ENCODE measurements around the gene UACA.
A peak's percentile ranks its signal among the peaks of the same experiment; 100 is the strongest.

Gene UACA

DNA sequence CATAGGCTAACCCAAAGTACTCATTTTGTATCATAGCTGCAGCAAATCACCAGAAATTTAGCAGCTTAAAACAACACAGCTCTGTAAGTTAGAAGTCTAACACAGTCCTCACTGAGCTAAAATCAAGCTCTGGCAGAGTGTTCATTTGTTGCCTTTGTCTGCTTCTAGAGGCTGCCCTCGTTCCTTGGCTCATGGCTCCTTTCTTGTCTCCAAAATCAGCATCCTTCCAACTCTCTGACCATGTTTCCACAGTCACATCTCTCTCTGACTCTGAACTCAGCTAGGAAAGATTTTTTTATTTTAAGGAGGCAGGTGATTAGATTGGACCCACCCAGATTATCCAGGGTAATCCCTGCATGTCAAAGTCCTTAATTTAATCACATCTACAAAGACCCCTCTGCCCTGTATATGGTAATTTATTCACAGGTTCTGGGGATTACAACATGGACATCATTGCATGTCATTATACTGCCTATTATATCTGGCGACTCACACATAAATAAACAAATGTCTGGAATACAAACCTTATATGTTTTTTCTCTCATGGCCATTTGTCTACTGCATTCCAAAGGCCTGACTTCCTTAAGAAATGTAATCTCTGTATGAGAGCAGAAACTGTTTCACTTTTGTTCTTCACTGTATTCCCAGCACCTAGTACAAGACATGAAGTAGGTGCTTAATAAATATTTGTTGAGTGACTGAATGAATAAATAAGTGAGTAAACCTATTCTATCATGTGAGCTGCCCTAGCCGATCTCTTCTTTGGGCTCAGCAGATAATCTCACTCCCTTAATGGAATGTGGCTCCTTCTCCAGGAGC, 15.1 kb upstream of the UACA start:
- H3K9me3 ChIP-seq (ENCODE audit: insufficient read depth, low read depth, low read length), result no peaks in the 10 kb centered on the region
- no peaks in the 10 kb centered on the region for H3K36me3 ChIP-seq (ENCODE audit: insufficient read depth, low read length)
- H3K4me3 ChIP-seq (ENCODE audit: low read length), result no peak overlapping the region
- H3K27ac ChIP-seq (ENCODE audit: low read depth, low read length), result no peak overlapping the region
- H3K4me1 ChIP-seq (ENCODE audit: insufficient read depth, low read length), result peaks cover 4% of the 10 kb centered on the region; the same call in 1 of the 2 replicates
- H3K9ac ChIP-seq (ENCODE audit: low read depth, low read length), result no peak overlapping the region
- WGBS, result 92% methylated on average over 3 of the region's 3 CpGs
- H3K27me3 ChIP-seq (ENCODE audit: insufficient read depth, low read length), result no peaks in the 10 kb centered on the region

DNA sequence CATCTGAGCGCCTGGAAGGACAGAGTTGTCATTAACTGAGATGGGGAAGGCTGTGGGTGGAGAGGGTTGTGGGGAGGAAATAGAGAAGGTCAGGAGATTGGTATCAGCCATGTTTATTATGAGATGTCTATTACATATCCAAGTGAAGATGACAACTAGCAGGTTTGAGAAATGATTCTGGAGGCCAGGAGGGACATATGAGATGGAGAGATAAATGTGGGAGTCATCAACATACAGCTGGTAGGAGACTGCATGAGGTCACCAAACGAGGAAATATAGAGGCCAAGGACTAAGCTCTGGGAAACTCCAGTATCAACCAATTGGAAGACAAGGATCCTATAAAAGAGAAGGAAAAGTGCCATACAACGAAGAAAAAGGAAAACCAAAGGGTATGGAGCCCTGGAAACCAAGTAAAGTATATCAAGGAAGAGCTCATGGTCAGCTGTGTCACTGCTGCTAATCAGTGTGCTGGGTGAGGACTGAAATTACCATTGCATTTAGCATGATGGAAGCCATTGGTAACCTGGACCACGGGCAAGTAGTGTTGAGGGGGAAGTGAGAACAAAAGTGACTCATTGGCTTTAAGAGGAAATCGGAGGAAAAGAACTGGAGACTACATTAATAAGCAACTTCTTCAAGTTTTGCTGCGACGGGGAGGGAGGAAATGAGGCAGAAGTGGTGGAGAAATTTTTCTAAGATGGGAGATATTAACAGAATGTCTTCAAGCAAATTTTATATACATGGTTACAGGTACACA, 14.0 kb upstream of the UACA start:
- H3K4me3 ChIP-seq (ENCODE audit: low read length), result no peak overlapping the region
- H3K27ac ChIP-seq (ENCODE audit: low read depth, low read length), result no peak overlapping the region
- 95% methylated on average over 7 of the region's 7 CpGs for WGBS
- no peak overlapping the region for H3K9ac ChIP-seq (ENCODE audit: low read depth, low read length)
- H3K27me3 ChIP-seq (ENCODE audit: insufficient read depth, low read length), result no peaks in the 10 kb centered on the region
- no peaks in the 10 kb centered on the region for H3K36me3 ChIP-seq (ENCODE audit: insufficient read depth, low read length)
- no peaks in the 10 kb centered on the region for H3K9me3 ChIP-seq (ENCODE audit: insufficient read depth, low read depth, low read length)
- H3K4me1 ChIP-seq (ENCODE audit: insufficient read depth, low read length), result peaks cover 3% of the 10 kb centered on the region; the same call in 1 of the 2 replicates

DNA sequence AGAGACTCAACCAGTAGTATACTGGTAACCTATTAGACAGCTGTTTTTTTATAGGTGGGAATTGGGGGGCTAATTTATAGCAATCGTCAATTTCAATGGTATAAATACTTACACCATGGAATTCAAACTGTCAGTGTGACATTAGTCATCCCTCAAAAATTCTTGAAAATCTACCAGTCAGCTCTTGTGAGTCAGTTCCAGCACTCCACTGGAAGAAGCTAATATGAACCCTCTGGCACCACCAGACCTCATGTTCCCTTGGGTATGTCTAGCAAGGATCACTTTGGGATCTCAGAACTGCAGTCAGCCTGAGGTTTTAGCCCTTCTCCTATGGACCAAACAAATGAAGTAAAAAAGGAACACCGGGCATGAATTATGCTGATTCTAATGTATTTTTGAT, 11.8 kb upstream of the UACA start:
- H3K27me3 ChIP-seq (ENCODE audit: insufficient read depth, low read length), result no peaks in the 10 kb centered on the region
- H3K4me1 ChIP-seq (ENCODE audit: insufficient read depth, low read length), result no peaks in the 10 kb centered on the region
- no peak overlapping the region for H3K4me3 ChIP-seq (ENCODE audit: low read length)
- H3K9ac ChIP-seq (ENCODE audit: low read depth, low read length), result no peak overlapping the region
- no peak overlapping the region for H3K27ac ChIP-seq (ENCODE audit: low read depth, low read length)
- WGBS, result 88% methylated on average over 2 of the region's 2 CpGs
- H3K9me3 ChIP-seq (ENCODE audit: insufficient read depth, low read depth, low read length), result no peaks in the 10 kb centered on the region
- no peaks in the 10 kb centered on the region for H3K36me3 ChIP-seq (ENCODE audit: insufficient read depth, low read length)

DNA sequence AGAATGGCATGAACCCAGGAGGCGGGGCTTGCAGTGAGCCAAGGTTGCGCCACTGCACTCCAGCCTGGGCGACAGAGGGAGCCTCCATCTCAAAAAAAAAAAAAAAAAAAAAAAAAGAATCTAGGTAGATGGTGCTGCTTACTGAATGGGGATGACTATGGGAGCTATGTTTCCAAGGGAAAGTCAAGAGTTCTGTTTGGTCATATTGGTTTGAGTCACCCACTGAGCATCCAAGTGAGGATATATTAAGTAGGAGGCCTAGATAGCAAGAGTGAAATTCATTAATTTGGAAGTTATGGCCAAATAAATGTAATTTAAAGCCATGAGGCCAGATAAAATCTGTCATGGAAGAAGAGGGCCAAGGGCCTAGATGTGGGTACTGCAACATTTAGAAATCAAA, 9.0 kb upstream of the UACA start:
- H3K4me1 ChIP-seq (ENCODE audit: insufficient read depth, low read length), result no peaks in the 10 kb centered on the region
- WGBS, result 85% methylated on average over 2 of the region's 3 CpGs
- no peaks in the 10 kb centered on the region for H3K9me3 ChIP-seq (ENCODE audit: insufficient read depth, low read depth, low read length)
- no peak overlapping the region for H3K9ac ChIP-seq (ENCODE audit: low read depth, low read length)
- H3K4me3 ChIP-seq (ENCODE audit: low read length), result no peak overlapping the region
- no peaks in the 10 kb centered on the region for H3K27me3 ChIP-seq (ENCODE audit: insufficient read depth, low read length)
- no peaks in the 10 kb centered on the region for H3K36me3 ChIP-seq (ENCODE audit: insufficient read depth, low read length)
- H3K27ac ChIP-seq (ENCODE audit: low read depth, low read length), result no peak overlapping the region

DNA sequence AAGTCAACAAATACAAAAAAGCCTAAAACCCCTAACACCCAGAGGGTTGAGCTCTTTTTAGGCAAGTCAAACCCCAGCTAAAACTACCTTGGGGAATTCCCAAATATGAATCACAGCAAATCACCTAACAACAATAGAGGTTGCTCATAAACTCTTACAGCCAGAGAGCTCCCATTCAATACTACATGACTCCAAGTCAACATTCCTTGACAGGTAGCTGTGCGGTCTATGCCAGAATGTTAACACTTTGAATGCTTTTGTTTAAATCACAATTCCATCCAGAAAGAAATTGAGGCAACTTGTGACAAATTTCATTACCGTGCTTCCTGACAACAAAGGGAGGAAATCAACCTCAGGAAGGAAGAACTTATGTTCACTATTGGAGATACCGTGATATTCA, 7.5 kb upstream of the UACA start:
- H3K4me3 ChIP-seq (ENCODE audit: low read length), result no peak overlapping the region
- no peaks in the 10 kb centered on the region for H3K27me3 ChIP-seq (ENCODE audit: insufficient read depth, low read length)
- no peaks in the 10 kb centered on the region for H3K36me3 ChIP-seq (ENCODE audit: insufficient read depth, low read length)
- no peak overlapping the region for H3K9ac ChIP-seq (ENCODE audit: low read depth, low read length)
- H3K9me3 ChIP-seq (ENCODE audit: insufficient read depth, low read depth, low read length), result no peaks in the 10 kb centered on the region
- no peaks in the 10 kb centered on the region for H3K4me1 ChIP-seq (ENCODE audit: insufficient read depth, low read length)
- WGBS, result 86% methylated on average over 3 of the region's 3 CpGs
- H3K27ac ChIP-seq (ENCODE audit: low read depth, low read length), result no peak overlapping the region

DNA sequence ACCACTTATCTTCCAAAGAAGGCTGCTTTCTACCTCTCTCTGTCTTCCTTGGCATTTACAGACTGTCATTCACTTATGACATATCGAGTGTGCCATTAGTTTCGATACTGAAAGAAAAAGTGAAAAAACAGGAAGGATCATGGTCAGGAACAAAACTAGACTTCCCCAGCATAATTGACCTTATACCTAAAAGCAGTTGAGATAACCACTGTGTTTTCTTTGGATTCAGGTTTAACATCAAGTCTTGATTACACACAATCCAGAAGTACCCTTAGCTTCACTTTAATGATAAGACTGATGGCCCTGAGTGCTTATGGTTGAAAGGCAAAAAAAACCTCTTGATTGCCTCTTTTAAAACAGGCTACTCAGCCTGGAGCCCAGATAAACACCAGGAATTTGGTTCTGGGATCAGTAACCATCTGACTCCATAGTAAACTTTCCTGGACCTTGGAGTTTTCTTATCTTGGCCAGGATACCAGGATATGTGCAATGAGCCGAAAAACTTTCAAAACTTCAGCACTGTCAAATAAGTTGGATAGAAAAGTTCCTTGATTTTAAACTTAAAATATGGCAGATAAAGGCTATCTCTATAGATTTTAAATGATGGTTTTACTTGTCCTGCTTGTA, 5.0 kb upstream of the UACA start:
- Histone ChIP-seq H3K4me3 (ENCODE audit: low read length) (no peak overlapping the region), H3K9me3 (ENCODE audit: insufficient read depth, low read depth, low read length) (no peaks in the 10 kb centered on the region), H3K4me1 (ENCODE audit: insufficient read depth, low read length) (peaks cover 6% of the 10 kb centered on the region), H3K9ac (ENCODE audit: low read depth, low read length) (no peak overlapping the region), H3K27me3 (ENCODE audit: insufficient read depth, low read length) (no peaks in the 10 kb centered on the region), H3K36me3 (ENCODE audit: insufficient read depth, low read length) (no peaks in the 10 kb centered on the region), H3K27ac (ENCODE audit: low read depth, low read length) (no peak overlapping the region)
- WGBS, result 97% methylated on average over 2 of the region's 3 CpGs

DNA sequence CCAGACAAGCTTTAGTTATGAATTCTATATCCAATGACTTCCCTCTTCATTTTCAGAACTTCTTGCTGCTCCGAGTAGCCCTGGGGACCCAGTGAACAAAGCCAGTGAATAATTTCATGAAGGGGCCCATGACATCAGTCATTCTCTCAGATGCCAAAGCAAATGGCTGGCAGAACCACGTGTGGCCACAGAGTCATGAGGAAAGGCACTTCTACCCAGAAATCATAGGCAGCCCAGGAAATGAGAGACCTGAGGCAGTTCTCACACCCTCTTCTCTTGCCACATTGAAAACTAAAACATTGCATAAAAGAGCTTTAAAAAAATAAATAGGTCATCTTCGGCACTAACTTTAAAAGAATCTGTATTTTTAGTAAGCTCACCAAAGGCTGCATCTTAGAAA, 4.3 kb upstream of the UACA start:
- no peak overlapping the region for H3K9ac ChIP-seq (ENCODE audit: low read depth, low read length)
- H3K9me3 ChIP-seq (ENCODE audit: insufficient read depth, low read depth, low read length), result no peaks in the 10 kb centered on the region
- H3K27me3 ChIP-seq (ENCODE audit: insufficient read depth, low read length), result no peaks in the 10 kb centered on the region
- no peak overlapping the region for H3K4me3 ChIP-seq (ENCODE audit: low read length)
- H3K36me3 ChIP-seq (ENCODE audit: insufficient read depth, low read length), result no peaks in the 10 kb centered on the region
- H3K27ac ChIP-seq (ENCODE audit: low read depth, low read length), result no peak overlapping the region
- peaks cover 6% of the 10 kb centered on the region for H3K4me1 ChIP-seq (ENCODE audit: insufficient read depth, low read length)
- 71% methylated on average over 3 of the region's 3 CpGs for WGBS

DNA sequence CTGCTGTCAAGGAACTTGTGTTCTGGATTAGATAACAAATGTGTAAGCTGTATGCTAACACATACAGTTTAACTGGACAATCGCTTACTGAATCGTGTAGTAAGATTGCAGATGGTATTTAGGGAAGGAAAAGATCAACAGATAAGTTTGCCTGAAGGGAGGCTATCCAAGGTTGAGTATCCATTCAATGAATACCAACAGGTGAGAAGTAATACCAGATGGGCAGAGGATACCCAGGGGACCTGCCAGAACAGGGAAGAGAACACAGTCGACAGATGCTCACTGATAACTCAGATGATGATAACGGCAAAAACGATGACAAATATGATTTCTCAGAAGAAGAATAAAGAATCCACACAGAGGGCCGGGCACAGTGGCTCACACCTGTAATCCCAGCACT, 3.2 kb upstream of the UACA start:
- H3K27me3 ChIP-seq (ENCODE audit: insufficient read depth, low read length), result peaks cover 7% of the 10 kb centered on the region; the same call in 1 of the 2 replicates
- H3K9ac ChIP-seq (ENCODE audit: low read depth, low read length), result no peak overlapping the region
- peaks cover 12% of the 10 kb centered on the region for H3K4me1 ChIP-seq (ENCODE audit: insufficient read depth, low read length)
- H3K4me3 ChIP-seq (ENCODE audit: low read length), result no peak overlapping the region
- 96% methylated on average over 6 of the region's 6 CpGs for WGBS
- H3K36me3 ChIP-seq (ENCODE audit: insufficient read depth, low read length), result no peaks in the 10 kb centered on the region
- H3K27ac ChIP-seq (ENCODE audit: low read depth, low read length), result no peak overlapping the region
- H3K9me3 ChIP-seq (ENCODE audit: insufficient read depth, low read depth, low read length), result no peaks in the 10 kb centered on the region

DNA sequence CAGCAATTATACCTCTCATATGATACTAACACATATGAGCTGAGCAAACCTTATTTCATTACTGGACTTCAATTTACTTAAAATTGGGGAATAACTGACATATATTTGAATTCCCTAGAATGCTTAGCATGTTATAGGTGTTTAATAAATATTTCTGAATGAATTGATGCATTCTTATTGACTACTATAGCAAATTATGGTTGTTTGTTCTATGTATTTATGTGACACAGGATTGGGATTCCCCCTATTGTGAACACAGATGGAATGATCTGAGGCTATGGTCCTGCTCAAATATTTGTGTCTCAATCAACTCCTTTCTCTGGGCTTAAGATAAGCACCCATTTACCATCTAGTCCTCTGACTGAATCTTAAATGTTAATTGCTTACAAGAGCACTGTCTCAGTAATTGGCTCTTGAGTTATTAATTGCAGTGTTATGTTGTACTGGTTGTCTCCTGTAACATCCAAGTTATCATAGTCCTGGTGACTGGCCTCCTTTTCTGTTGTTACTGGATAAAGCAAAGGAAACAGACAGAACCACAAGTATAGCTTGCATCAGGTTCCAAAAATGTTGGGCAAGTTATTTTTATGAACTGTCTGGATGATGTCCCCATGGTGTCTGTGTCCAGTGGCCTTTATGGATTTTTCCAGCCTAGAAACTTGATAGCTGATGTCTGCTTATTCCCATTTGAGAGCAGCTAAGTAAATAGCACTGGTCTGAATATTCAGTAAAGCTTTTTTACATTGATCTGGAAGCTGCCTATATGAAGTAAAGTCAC, 2.3 kb upstream of the UACA start:
- H3K27ac ChIP-seq (ENCODE audit: low read depth, low read length), result no peak overlapping the region
- H3K27me3 ChIP-seq (ENCODE audit: insufficient read depth, low read length), result peaks cover 8% of the 10 kb centered on the region; the same call in 1 of the 2 replicates

DNA sequence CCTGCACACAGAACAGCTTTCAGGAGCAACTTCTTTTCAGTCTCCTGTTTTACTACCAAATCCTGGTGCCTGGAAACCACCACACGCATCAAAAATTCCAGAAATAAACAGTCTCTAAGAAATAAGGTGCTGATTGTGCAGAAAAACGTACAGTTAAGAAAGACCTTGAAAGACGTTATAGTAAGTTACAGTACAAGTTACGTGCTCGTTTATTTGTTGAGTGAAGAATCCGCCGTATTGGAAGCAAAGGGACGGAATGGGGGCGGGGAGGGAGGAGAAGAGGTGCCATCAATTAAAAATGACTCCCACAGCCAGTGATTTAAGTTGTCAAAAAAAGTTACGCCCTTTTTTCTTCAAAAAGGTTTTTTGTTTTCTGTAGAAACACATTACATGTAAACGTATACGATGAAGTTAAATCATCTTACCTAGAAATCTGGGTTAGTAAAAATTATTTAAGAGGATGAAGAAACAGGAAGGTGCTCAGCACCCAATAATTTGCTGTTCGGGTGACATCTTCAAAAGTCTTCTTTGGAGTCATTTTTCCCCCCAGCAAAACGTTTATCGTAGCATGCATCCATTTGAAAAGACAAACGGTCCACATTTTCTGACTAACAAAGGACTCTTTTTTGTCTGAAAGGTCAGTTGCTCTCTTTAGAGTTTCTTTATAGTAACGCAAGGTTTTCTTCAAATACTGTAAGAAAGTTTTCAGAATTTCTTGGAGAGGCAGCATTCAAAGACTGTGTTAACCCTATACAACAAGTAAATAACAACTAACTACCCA, 782 bp upstream of the UACA start:
- Histone ChIP-seq H3K36me3 (ENCODE audit: insufficient read depth, low read length) (no peaks in the 10 kb centered on the region), H3K4me3 (ENCODE audit: low read length) (peak overlapping the region; percentile 88), H3K27me3 (ENCODE audit: insufficient read depth, low read length) (peaks cover 8% of the 10 kb centered on the region; the same call in 1 of the 2 replicates), H3K27ac (ENCODE audit: low read depth, low read length) (peak overlapping the region; percentile 78), H3K9ac (ENCODE audit: low read depth, low read length) (peak overlapping the region; percentile 65), H3K4me1 (ENCODE audit: insufficient read depth, low read length) (peaks cover 14% of the 10 kb centered on the region), H3K9me3 (ENCODE audit: insufficient read depth, low read depth, low read length) (no peaks in the 10 kb centered on the region)
- whole genome bisulfite sequencing, result 6% methylated on average over 15 of the region's 17 CpGs

More for the DNA sequence above, 2.3 kb upstream of the UACA start:
- Histone ChIP-seq H3K9me3 (ENCODE audit: insufficient read depth, low read depth, low read length) (no peaks in the 10 kb centered on the region), H3K4me3 (ENCODE audit: low read length) (no peak overlapping the region), H3K4me1 (ENCODE audit: insufficient read depth, low read length) (peaks cover 13% of the 10 kb centered on the region), H3K36me3 (ENCODE audit: insufficient read depth, low read length) (no peaks in the 10 kb centered on the region), H3K9ac (ENCODE audit: low read depth, low read length) (no peak overlapping the region)

Data from HUES64 (cell line).